GM21825 (cell line): ENCODE data around the gene CEP128.

Source experiments
- ATAC-seq: cut with Tn5 transposase; IDR thresholded peaks from one replicate; pipeline ENCODE4 v1.9.1; 2021; ENCODE audit warnings: mild to moderate bottlenecking, moderate library complexity; ENCODE audit not compliant: unreplicated experiment

The CEP128 gene

DNA sequence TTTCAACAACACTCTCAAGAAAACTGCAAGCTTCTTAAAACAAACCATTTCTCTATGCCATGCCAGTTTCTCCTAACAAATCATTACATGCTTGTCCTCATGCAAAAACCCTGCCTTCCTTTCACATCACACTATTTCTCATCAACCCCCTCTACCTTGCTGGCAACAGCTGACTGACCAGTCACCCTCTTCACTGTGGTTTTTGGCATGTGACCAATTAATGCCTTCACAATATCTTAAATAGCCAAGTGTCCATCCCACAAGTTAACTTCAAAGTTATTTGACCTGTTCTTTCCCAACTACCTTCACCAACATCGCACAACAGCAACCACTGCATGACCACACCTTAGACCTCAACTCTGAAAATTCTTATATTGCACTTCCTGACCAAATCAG lies 159.6 kb downstream of the CEP128 start:
- no peak for ATAC-seq

GRCh38 chr14:80780500-80780899 lies 161.0 kb downstream of the CEP128 start:
- no peak for ATAC-seq

DNA sequence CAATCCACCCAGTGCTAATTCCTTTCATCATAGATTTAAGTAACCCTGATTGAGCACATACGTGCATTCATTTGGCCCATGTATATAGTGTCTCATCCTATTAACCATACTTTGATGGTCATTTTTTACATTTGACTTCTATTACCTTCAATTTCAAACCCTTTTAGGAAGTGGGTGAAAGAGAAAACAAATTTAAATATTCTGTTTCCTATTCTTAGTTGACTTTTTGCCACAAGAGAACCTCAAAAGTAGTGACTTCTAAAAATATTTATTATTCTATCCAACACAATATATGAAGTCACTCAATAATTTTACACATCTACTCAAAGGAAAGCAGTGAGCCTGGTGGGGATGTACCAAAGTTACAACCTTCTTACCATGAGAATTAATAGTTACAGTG lies 164.9 kb downstream of the CEP128 start:
- ATAC-seq = no peak

DNA sequence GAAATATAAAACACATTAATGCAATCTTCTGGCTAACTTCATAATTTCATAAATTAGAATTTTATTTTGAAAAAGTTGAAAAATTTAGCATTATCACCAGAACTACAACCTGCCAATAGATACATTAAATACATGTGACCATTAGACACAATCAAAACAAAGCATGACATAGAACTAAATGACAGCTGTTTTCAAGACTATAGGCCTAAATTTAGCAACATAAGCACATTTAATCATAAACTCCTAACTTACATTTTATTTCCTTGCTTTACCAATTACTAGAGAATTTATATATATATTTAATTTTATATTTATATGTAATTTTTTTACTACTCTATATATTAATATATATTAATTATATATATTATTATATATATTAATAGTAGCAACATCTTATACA lies 165.4 kb downstream of the CEP128 start:
- ATAC-seq = no peak

GRCh38 chr14:80772504-80772903 lies 169.0 kb downstream of the CEP128 start:
- ATAC-seq = no peak

- ATAC-seq = no peak
These were observed 170.3 kb downstream of the CEP128 start for GRCh38 chr14:80771201-80771600.

DNA sequence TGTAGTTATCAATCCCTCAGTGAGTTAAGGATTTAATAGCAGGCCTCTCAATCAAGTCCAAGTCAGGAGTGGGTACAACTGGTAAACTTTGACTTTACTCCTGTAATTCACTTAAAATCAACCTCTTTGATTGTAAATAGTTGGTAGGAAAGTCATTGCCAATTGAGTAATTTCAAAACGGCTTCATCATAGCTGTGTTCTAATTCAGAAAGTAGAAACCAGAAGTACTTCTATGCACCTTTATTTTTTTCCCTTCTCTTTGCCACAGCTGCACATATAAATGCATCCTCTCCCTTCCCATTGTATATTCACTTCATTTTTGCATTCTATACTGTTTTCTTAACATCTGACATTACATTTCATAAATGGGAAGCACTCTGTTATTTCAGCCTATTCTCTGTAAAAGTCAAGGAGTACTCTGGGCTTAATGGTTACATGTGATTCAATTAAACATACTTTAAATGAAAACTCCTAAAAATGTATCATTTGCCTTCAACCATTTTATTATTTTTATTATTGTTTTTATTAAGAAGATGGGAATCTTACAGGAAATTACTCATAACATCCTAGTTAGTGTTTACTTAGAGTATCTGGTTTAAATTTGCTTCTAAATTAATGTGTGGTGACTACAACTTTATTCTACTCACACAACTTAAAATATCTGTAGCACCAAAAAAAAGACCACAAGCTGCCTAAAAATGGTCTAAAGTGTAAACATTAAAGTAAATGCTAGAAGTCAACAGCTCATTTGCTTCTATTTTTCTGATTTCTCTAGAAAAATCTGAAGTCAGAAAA lies 171.2 kb downstream of the CEP128 start:
- no peak for ATAC-seq

GRCh38 chr14:80768646-80769045 lies 172.9 kb downstream of the CEP128 start:
- ATAC-seq = no peak

DNA sequence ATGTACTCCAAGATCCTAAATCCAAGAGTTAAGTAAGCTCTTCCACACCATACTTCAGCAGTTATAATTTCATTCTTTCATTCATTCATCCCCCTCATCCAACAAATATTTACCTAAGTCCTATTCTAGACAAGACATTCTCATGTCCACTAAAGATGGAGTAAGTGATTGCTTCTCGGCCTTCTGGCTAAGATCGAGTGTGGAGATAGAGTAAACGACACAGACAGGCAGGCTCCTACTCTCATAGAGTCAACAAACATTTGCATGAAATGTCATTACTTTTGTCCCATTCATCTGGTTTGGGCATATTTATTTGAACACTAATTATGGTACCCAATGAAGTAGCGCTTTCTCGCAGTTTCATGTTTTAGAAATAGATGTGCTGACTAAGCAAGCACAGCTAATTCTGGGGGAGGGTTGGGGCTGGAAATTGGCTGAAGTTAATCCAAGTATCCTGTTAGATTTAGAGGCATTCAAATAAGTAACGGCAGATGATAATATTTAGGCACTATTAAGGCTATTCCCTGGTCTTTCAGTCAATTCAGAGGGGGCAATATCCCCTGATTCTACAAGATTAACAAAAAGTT lies 176.5 kb downstream of the CEP128 start:
- no peak for ATAC-seq

- no peak for ATAC-seq
These were observed 177.0 kb downstream of the CEP128 start for GRCh38 chr14:80764496-80764895.

DNA sequence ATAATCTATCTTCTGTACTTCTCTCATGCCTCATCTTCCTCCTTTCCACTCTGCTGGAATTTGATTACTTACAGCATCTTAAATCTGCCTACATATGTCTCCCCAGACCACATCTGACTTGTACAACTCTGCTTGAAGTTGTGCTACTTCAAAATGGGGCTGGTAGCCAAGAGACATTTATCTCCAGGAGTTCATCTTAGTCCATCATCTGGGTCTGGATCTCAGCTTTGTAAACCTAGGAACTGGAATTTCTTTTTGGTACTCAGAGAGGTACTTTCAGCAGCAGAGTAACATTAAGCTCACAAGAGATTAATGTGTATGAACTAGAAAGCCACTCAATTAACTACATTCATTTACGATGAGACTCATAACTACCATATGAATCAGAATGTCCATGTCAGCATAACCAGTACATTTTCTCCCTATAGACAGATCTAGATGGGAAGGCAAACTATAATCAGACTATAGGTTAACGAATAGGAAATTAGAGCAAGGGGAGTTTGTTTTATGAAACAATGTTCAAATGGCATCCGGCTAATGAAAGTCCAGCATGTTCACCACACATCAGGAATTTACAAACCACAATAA lies 178.8 kb downstream of the CEP128 start:
- ATAC-seq = no peak

DNA sequence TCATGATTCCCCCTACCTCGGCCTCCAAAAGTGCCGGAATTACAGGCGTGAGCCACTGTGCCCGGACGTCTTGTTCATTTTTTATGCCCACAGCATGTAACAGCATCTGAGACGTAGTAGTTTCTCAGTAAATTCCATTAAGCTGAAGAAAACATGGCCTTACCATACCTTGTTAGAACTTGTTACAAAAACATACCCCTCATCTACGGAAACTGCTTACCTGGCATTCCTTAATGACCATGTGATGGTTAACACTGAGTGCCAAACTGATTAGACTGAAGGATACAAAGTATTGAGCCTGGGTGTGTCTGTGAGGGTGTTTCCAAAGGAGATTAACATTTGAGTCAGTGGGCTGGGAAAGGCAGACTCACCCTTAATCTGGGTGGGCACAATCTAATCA lies 186.8 kb downstream of the CEP128 start:
- ATAC-seq = no peak

- ATAC-seq = no peak
These were observed 190.3 kb downstream of the CEP128 start for GRCh38 chr14:80751285-80751684.

DNA sequence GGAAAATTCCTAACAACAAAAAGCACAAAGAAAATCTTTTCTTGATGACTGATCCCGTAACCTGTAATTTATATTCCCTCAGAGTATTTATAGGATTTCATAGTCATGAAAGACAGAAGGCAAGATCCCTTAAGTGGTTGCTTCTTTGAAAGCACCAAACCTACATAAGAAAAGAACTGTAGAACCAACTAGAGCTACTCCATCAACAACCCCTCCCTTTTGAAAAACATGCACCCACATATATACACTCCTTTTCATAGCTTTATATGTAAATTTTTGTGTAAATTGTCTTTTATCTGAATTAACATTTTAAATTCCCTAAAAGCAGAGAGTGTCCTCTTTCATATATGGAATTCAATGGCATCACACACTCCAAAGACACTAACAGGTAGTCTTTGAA lies 215.3 kb downstream of the CEP128 start:
- no peak for ATAC-seq

GRCh38 chr14:80718940-80719339 lies 222.6 kb downstream of the CEP128 start:
- ATAC-seq = no peak

DNA sequence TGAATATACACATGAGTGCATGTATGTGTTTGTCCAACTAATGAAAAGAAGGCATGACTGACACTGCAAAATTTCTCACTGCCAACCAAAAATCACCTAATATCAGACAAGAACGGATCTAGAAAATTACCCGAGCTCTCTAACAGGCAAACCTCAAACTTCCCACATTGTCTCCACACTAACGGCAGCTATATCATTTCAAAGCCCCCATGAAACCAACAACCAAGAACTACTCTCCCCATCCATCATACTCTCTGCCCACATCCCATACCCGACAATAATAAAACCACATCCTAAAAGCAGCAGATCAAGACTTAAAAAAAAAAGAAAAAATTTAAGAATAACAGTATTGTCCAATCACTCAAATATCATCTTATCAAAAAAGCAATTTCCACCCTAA lies 227.1 kb downstream of the CEP128 start:
- ATAC-seq = no peak

DNA sequence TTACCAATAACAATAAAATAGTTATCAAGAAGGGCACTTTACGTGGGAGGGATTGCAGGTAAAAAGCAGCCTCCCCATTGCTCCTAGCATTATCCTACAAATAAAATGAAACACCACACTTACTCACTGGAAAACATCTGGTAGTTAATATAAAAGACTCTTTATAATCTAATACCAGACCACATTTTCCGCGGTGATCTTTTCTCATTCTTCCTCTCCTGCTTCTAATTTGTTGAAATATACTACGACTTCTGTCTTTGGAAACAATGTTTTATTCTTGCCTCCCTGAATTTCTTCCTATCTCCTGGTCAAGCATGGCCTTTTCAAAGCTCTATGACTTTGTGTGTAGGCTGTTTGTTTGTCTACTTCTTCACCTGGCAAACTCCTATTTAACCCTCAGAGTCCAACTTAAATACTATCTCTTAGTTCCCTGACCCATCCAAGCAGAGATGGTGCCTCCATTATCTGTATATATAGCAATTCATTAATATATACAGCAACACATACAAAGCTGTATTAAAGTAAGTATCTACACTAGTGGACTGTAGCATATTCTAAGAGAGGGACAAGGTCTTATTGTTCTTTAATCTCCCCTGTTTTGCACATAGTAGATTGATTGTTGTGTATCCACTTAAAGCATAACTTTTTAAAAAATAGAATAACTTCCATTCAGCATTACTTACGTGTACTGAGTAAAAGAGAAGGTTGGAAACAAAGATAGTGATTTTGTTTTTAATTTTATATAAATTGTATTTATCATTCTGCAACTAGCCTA lies 228.3 kb downstream of the CEP128 start:
- no peak for ATAC-seq

DNA sequence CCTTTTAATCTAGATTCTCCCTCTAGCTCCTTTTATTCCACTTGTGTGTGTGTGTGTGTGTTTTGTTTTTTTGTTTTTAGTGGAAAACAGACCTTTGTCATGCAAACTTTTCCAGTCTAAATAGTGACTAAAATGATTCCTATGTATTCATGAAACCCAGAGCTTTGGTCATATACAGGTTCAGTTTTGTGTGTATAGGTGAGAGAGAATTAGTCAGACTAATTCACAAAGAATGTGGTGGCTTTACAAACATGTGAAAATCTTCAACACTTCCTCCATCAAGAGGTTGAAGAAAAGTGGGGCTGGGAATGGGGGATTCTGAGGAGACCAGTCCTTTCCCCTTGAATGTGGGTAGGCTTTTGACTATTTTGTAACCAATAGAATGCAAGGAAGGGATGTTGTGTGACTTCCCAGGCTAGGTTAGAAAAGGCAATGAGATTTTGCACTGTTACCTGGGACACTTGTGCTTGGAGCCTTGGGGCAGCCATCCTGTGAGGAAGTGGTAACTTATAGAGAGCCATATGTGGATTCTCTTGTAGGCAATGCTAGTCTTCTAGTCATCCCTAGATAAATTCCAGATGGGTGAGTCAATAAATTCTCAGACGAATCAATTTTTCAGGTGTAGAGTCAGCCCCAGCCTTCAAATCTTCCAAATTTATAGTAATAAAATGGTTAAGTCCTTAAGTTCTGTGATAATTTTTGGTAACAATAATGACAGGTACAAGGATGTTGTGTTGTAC lies 236.1 kb downstream of the CEP128 start:
- no peak for ATAC-seq

GRCh38 chr14:80700601-80701000 lies 240.9 kb downstream of the CEP128 start:
- ATAC-seq = no peak

GRCh38 chr14:80699861-80700260 lies 241.7 kb downstream of the CEP128 start:
- no peak for ATAC-seq

- ATAC-seq = no peak
These were observed 242.6 kb downstream of the CEP128 start for GRCh38 chr14:80698974-80699373.
